A673 (cell line): ENCODE results near the gene S100A3.

Source experiments
- CTCF ChIP-seq: fragments of 300-800, 200-600 bp; sonication (generic); conservative IDR thresholded peaks from 2 replicates; pipeline ENCODE4 v1.5.1; 2017; ENCODE audit warnings: low read depth, mild to moderate bottlenecking, antibody characterized with exemption, low read length, moderate library complexity, mixed read lengths
- EZH2 ChIP-seq: fragments of 200-600 bp; sonication (generic); IDR thresholded peaks from 2 replicates; pipeline ENCODE4 v1.6.1; 2017; ENCODE audit warnings: borderline replicate concordance, low read depth, mild to moderate bottlenecking, mixed read lengths, antibody characterized with exemption, low read length; ENCODE audit not compliant: poor library complexity, severe bottlenecking

- TF ChIP-seq CTCF, result no peak
- no peak for TF ChIP-seq EZH2
These were observed 11.7 kb downstream of the S100A3 start for GRCh38 chr1:153537376-153537730.
